Endothelial cell of umbilical vein (primary cell): ENCODE results near the gene ZNF652. TPM values are rescaled to one million over a fixed set of nuclear protein-coding genes. Genes with fewer than 3 reads are reported as not detected.

ENCODE experiments used
- BruUV-seq: library from RNA; stranded (reverse); fragments of 400-500 nt; replicated peaks from 2 replicates; lab custom pipeline; 2021; lab: Mats Ljungman, UMichigan
- CTCF ChIA-PET: fragments of 300-600, 350-600 bp; sonication (Branson Sonifier 250); formaldehyde crosslinking; loops from one replicate; lab custom pipeline; 2021; ENCODE audit warnings: antibody characterized with exemption, inconsistent platforms; lab: Charles Lee
- POLR2A ChIA-PET: fragments of 300-600, 350-600 bp; sonication (Branson Sonifier 250); formaldehyde crosslinking; loops from one replicate; lab custom pipeline; 2021; ENCODE audit warnings: antibody characterized with exemption, inconsistent platforms; lab: Charles Lee
- DNase-seq: peaks from one replicate; pipeline ENCODE4 v3.0.0-alpha.2; 2011; ENCODE audit warnings: low read depth, low spot score
- FAIRE-seq: peaks from 2 replicates; lab custom pipeline; 2011; peaks lifted over from hg19 to GRCh38; lab: Jason Lieb, UNC
- H2AFZ ChIP-seq: 2 replicates; pipeline ENCODE4 v1.6.0; 2012; ENCODE audit warnings: low read depth, low read length, control low read depth, inconsistent platforms
- H3K27ac ChIP-seq: 2 replicates; pipeline ENCODE4 v1.5.1; 2011; ENCODE audit warnings: low read depth, mild to moderate bottlenecking, control low read depth, low read length, moderate library complexity; ENCODE audit not compliant: insufficient read depth
- H3K27me3 ChIP-seq, 2 experiments: 2 replicates each; pipeline versions ENCODE4 v1.6.0 to v1.6.1; 2011; ENCODE audit warnings: low read length in 2 of 2, mixed read lengths in 1 of 2; ENCODE audit not compliant: control insufficient read depth in 2 of 2, insufficient read depth in 2 of 2
- H3K36me3 ChIP-seq, 2 experiments: 2 replicates in 1 of 2; 3 replicates in 1 of 2; pipeline ENCODE4 v1.5.1; 2011; ENCODE audit warnings: low read length in 2 of 2, mild to moderate bottlenecking in 1 of 2, moderate library complexity in 1 of 2; ENCODE audit not compliant: control insufficient read depth in 2 of 2, insufficient read depth in 2 of 2; ENCODE audit errors: extremely low read depth in 1 of 2
- H3K4me1 ChIP-seq: 3 replicates; pipeline ENCODE4 v1.5.1; 2011; ENCODE audit warnings: mild to moderate bottlenecking, low read length; ENCODE audit not compliant: control insufficient read depth, insufficient read depth; ENCODE audit errors: extremely low read depth
- H3K4me2 ChIP-seq: 2 replicates; pipeline ENCODE4 v1.6.1; 2011; ENCODE audit warnings: low read length, control low read depth, mixed read lengths; ENCODE audit not compliant: insufficient read depth
- H3K4me3 ChIP-seq, 3 experiments: fragments of 200-600 bp in 1 of 3; sonication (generic), shearing (Covaris generic) in 1 of 3; replicated peaks in 1 of 3; 2 replicates each; pipeline ENCODE4 v1.5.1; 2011 to 2016; ENCODE audit warnings: control low read depth in 3 of 3, low read length in 3 of 3, mild to moderate bottlenecking in 2 of 3, inconsistent platforms in 1 of 3, low read depth in 1 of 3, moderate library complexity in 1 of 3; ENCODE audit not compliant: insufficient read depth in 1 of 3
- H3K79me2 ChIP-seq: 2 replicates; pipeline ENCODE4 v1.6.0; 2012; ENCODE audit warnings: low read length, inconsistent platforms; ENCODE audit not compliant: control insufficient read depth, insufficient read depth
- H3K9ac ChIP-seq: replicated peaks from 2 replicates; pipeline ENCODE3; 2011; ENCODE audit warnings: low read length, control low read depth; ENCODE audit not compliant: insufficient read depth; ENCODE audit errors: extremely low read depth
- H3K9me1 ChIP-seq: replicated peaks from 3 replicates; pipeline ENCODE4 v1.6.0; 2011; ENCODE audit warnings: mild to moderate bottlenecking, low read length; ENCODE audit not compliant: control insufficient read depth, insufficient read depth; ENCODE audit errors: extremely low read depth
- H3K9me3 ChIP-seq: replicated peaks from 2 replicates; pipeline ENCODE4 v1.5.1; 2012; ENCODE audit warnings: low read length, inconsistent platforms; ENCODE audit not compliant: control insufficient read depth, insufficient read depth
- H4K20me1 ChIP-seq: replicated peaks from 2 replicates; pipeline ENCODE3; 2011; ENCODE audit warnings: mild to moderate bottlenecking, low read length; ENCODE audit not compliant: control insufficient read depth, insufficient read depth; ENCODE audit errors: extremely low read depth
- CTCF ChIP-seq, 2 donors: IDR thresholded peaks; 1 replicate in 1 of 2; 2 replicates in 1 of 2; pipeline ENCODE4 v1.5.1; 2011; ENCODE audit warnings: low read length in 2 of 2, mild to moderate bottlenecking in 2 of 2, moderate library complexity in 2 of 2, control low read depth in 1 of 2, inconsistent platforms in 1 of 2, low read depth in 1 of 2; ENCODE audit not compliant: insufficient read depth in 1 of 2; ENCODE audit errors: extremely low read depth in 1 of 2
- EZH2 ChIP-seq: IDR thresholded peaks from 2 replicates; pipeline ENCODE4 v1.6.1; 2012; ENCODE audit warnings: borderline replicate concordance, low read depth, mild to moderate bottlenecking, moderate library complexity, low read length, inconsistent platforms; ENCODE audit not compliant: severe bottlenecking
- FOS ChIP-seq: IDR thresholded peaks from 2 replicates; pipeline ENCODE4 v1.6.1; 2011; ENCODE audit warnings: mild to moderate bottlenecking, low read length, moderate library complexity, borderline replicate concordance; ENCODE audit not compliant: insufficient read depth
- GATA2 ChIP-seq: IDR thresholded peaks from 2 replicates; pipeline ENCODE4 v1.7.0; 2011; ENCODE audit warnings: low read depth, mild to moderate bottlenecking, moderate library complexity, mixed read lengths, low read length; ENCODE audit not compliant: insufficient read length, insufficient read depth
- JUN ChIP-seq: IDR thresholded peaks from 2 replicates; pipeline ENCODE4 v1.6.1; 2011; ENCODE audit warnings: borderline replicate concordance, low read depth; ENCODE audit not compliant: insufficient read length, insufficient read depth
- MAX ChIP-seq: IDR thresholded peaks from 2 replicates; pipeline ENCODE4 v1.6.1; 2011; ENCODE audit not compliant: insufficient read depth, insufficient read length
- MYC ChIP-seq: IDR thresholded peaks from one replicate; pipeline ENCODE4 v1.6.1; 2011; ENCODE audit warnings: mild to moderate bottlenecking, low read depth, low read length
- POLR2A ChIP-seq: IDR thresholded peaks from 2 replicates; pipeline ENCODE4 v1.6.1; 2012; ENCODE audit warnings: low read depth, mild to moderate bottlenecking, control low read depth, low read length
- POLR2AphosphoS5 ChIP-seq: IDR thresholded peaks from 2 replicates; pipeline ENCODE4 v1.6.1; 2012; ENCODE audit warnings: low read depth, mild to moderate bottlenecking, control low read depth, low read length, moderate library complexity; ENCODE audit not compliant: insufficient read depth
- dilution Hi-C: fragments of 300-500 bp; cut with MboI; formaldehyde crosslinking; loops from one replicate; pipeline ENCODE4 v1.15.0; 2019; ENCODE audit warnings: low sequenced_read_pairs; ENCODE audit not compliant: extremely low pct_ligation_motif_present
- intact Hi-C: fragments of 100-400 bp; cut with micrococcal nuclease; formaldehyde crosslinking; loops from one replicate; pipeline ENCODE4 v1.10.0; 2022
- polyA plus RNA-seq, 4 experiments: library from polyadenylated mRNA; depleted of rRNA in 3 of 4; stranded (reverse) in 3 of 4; unstranded in 1 of 4; fragments of >200 nt; gene quantifications; 2 replicates each; pipeline versions ENCODE4 v1.2.1 to v1.2.3, GENCODE V29; 2011 to 2012; ENCODE audit warnings: missing spikeins in 1 of 4
- total RNA-seq: library from RNA; stranded (reverse); gene quantifications from 2 replicates; pipeline ENCODE4 v1.2.3, GENCODE V29; 2021

The ZNF652 gene
- total and polyA plus RNA-seq, 2 donors (not counting 3 experiments of a cell fraction or from before 2014, with no cell fraction given), result 6.1 to 18.6 TPM

GRCh38 chr17:49325980-49326379 is 36.1 kb downstream of the ZNF652 start:
- no peak for FAIRE-seq
- POLR2A ChIA-PET, result no interaction called here

More at GRCh38 chr17:49325980-49326379, 36.1 kb downstream of the ZNF652 start:
- no peaks in the 10 kb centered on the region for H3K27me3 ChIP-seq
- peaks cover 16% of the 10 kb centered on the region for H3K79me2 ChIP-seq
- no peak for TF ChIP-seq FOS
- TF ChIP-seq EZH2, result no peak
- TF ChIP-seq MYC, result no peak
- TF ChIP-seq POLR2AphosphoS5, result no peak
- TF ChIP-seq MAX, result no peak
- TF ChIP-seq JUN, result no peak
- TF ChIP-seq CTCF (IDR thresholded peaks at IDR 0.05; ENCODE audit: extremely low read depth in 1 of 2, insufficient read depth in 1 of 2, low read depth in 1 of 2, low read length in 2 of 2), result no peak
- TF ChIP-seq POLR2A, result no peak
- no peak for TF ChIP-seq GATA2
- dilution Hi-C loops (no loop called here), intact Hi-C loops (no loop called here)
- H3K4me1 ChIP-seq, result no peaks in the 10 kb centered on the region
- no peak overlapping the region for H3K4me3 ChIP-seq
- no peaks in the 10 kb centered on the region for H3K9me1 ChIP-seq
- no peak overlapping the region for H2AFZ ChIP-seq
- H3K9me3 ChIP-seq, result no peaks in the 10 kb centered on the region
- no peak overlapping the region for H3K9ac ChIP-seq
- CTCF ChIA-PET, result interaction anchor here (0.6 to 0.7 kb wide), 2 partner anchors 16 to 108 kb away, joined by 3 read pairs; no protein-coding TSS in a partner anchor
- no peak overlapping the region for H3K4me2 ChIP-seq
- DNase-seq, result no peak
- no peaks in the 10 kb centered on the region for H3K36me3 ChIP-seq
- H4K20me1 ChIP-seq, result no peaks in the 10 kb centered on the region
- H3K27ac ChIP-seq, result no peak overlapping the region
- BruUV-seq, result no TSS peak
